SK-N-SH (cell line): Measurements from ENCODE around the gene COL5A2. TPM values are rescaled to one million over a fixed set of nuclear protein-coding genes. Genes with fewer than 3 reads are reported as not detected.

ENCODE experiments used
- CTCF ChIA-PET: fragments of 300-600, 350-600 bp; formaldehyde crosslinking; extraction: SDS; loops from one replicate; lab custom pipeline; 2021; lab: Yijun Ruan, JAX
- POLR2A ChIA-PET: fragments of 350-600 bp; sonication (Branson Sonifier 250); formaldehyde crosslinking; extraction: SDS; loops from one replicate; lab custom pipeline; 2020; ENCODE audit warnings: antibody characterized with exemption, inconsistent platforms; lab: Yijun Ruan, JAX
- DNase-seq: peaks from one replicate; pipeline ENCODE4 v3.0.0; 2012
- H2AFZ ChIP-seq: fragments of 200-600 bp; sonication (generic); 2 replicates; pipeline ENCODE4 v1.8.1; 2016; ENCODE audit warnings: antibody characterized with exemption, mild to moderate bottlenecking, low read depth
- H3F3A ChIP-seq: fragments of 200-600 bp; sonication (generic); replicated peaks from 2 replicates; pipeline ENCODE3; 2016; ENCODE audit warnings: antibody characterized with exemption, mild to moderate bottlenecking; ENCODE audit not compliant: insufficient read depth
- H3K27ac ChIP-seq, 2 experiments: fragments of 200-500 bp in 1 of 2; fragments of 200-600 bp in 1 of 2; sonication (Bioruptor generic) in 1 of 2; sonication (generic), shearing (Covaris generic) in 1 of 2; 2 replicates each; pipeline versions ENCODE4 v1.5.1 to v1.6.1; 2014 to 2016; ENCODE audit warnings: low read depth in 2 of 2, inconsistent platforms in 1 of 2, low read length in 1 of 2, mild to moderate bottlenecking in 1 of 2, mixed read lengths in 1 of 2
- H3K27me3 ChIP-seq: fragments of 200-600 bp; sonication (generic), shearing (Covaris generic); 2 replicates; pipeline ENCODE4 v1.6.1; 2016; ENCODE audit warnings: mixed run types; ENCODE audit not compliant: insufficient read depth
- H3K36me3 ChIP-seq, 2 experiments: fragments of 200-500 bp in 1 of 2; fragments of 200-600 bp in 1 of 2; sonication (Bioruptor generic) in 1 of 2; sonication (generic) in 1 of 2; replicated peaks in 1 of 2; 2 replicates each; pipeline versions ENCODE3 to v1.5.1; 2014 to 2016; ENCODE audit warnings: low read length in 1 of 2, mild to moderate bottlenecking in 1 of 2; ENCODE audit not compliant: insufficient read depth in 2 of 2, control insufficient read depth in 1 of 2
- H3K4me1 ChIP-seq, 2 experiments: fragments of 200-500 bp in 1 of 2; fragments of 200-600 bp in 1 of 2; sonication (Bioruptor generic) in 1 of 2; sonication (generic), shearing (Covaris generic) in 1 of 2; 2 replicates each; pipeline versions ENCODE4 v1.5.1 to v1.6.1; 2014 to 2016; ENCODE audit warnings: low read depth in 1 of 2, low read length in 1 of 2, mixed run types in 1 of 2; ENCODE audit not compliant: insufficient read depth in 2 of 2, control insufficient read depth in 1 of 2
- H3K4me2 ChIP-seq: fragments of 200-600 bp; sonication (generic), shearing (Covaris generic); 2 replicates; pipeline ENCODE4 v1.6.1; 2017; ENCODE audit warnings: mixed run types
- H3K4me3 ChIP-seq, 2 experiments: fragments of 200-500 bp in 1 of 2; fragments of 200-600 bp in 1 of 2; sonication (Bioruptor generic) in 1 of 2; sonication (generic), shearing (Covaris generic) in 1 of 2; 2 replicates each; pipeline versions ENCODE4 v1.5.1 to v1.8.1; 2014 to 2016; ENCODE audit warnings: low read depth in 2 of 2, inconsistent platforms in 1 of 2, low read length in 1 of 2, mild to moderate bottlenecking in 1 of 2, mixed read lengths in 1 of 2, moderate library complexity in 1 of 2
- H3K79me2 ChIP-seq: fragments of 200-600 bp; sonication (generic); 2 replicates; pipeline ENCODE4 v1.8.1; 2017; ENCODE audit warnings: mild to moderate bottlenecking; ENCODE audit not compliant: insufficient read depth
- H3K9ac ChIP-seq: fragments of 200-600 bp; sonication (generic); 2 replicates; pipeline ENCODE4 v1.6.1; 2017; ENCODE audit warnings: mixed run types
- H3K9me2 ChIP-seq: fragments of 200-600 bp; sonication (generic); 2 replicates; pipeline ENCODE4 v1.6.1; 2017; ENCODE audit warnings: mixed run types
- H3K9me3 ChIP-seq: fragments of 200-600 bp; sonication (generic); 2 replicates; pipeline ENCODE4 v1.6.1; 2017; ENCODE audit warnings: mixed run types, mild to moderate bottlenecking, moderate library complexity
- H4K20me1 ChIP-seq: fragments of 200-600 bp; sonication (generic); 2 replicates; pipeline ENCODE4 v1.6.1; 2017; ENCODE audit warnings: mild to moderate bottlenecking, mixed run types; ENCODE audit not compliant: insufficient read depth
- CTCF ChIP-seq: fragments of 200-600 bp; sonication (generic); IDR thresholded peaks from 2 replicates; pipeline ENCODE4 v1.6.1; 2017; ENCODE audit warnings: antibody characterized with exemption, mild to moderate bottlenecking, moderate library complexity
- ELF1 ChIP-seq: IDR thresholded peaks from 2 replicates; pipeline ENCODE4 v1.4.0; 2012
- EP300 ChIP-seq, 2 experiments: IDR thresholded peaks; 2 replicates each; pipeline versions ENCODE4 v1.4.0 to v1.6.1; 2012; ENCODE audit warnings: borderline replicate concordance in 1 of 2, low read depth in 1 of 2, low read length in 1 of 2
- FOXJ3 ChIP-seq: sonication (generic); formaldehyde crosslinking; IDR thresholded peaks from 2 replicates; pipeline ENCODE4 v1.5.1; 2020; ENCODE audit warnings: mild to moderate bottlenecking, missing genetic modification reagents
- FOXM1 ChIP-seq: IDR thresholded peaks from 2 replicates; pipeline ENCODE4 v1.4.0; 2012; ENCODE audit warnings: low read depth, mild to moderate bottlenecking
- JUND ChIP-seq: IDR thresholded peaks from 2 replicates; pipeline ENCODE4 v1.4.0; 2012
- MAX ChIP-seq: IDR thresholded peaks from 2 replicates; pipeline ENCODE4 v1.4.0; 2012; ENCODE audit warnings: low read depth
- MEF2A ChIP-seq: IDR thresholded peaks from 2 replicates; pipeline ENCODE4 v1.4.0; 2012; ENCODE audit warnings: low read depth, borderline replicate concordance
- NRF1 ChIP-seq: IDR thresholded peaks from 2 replicates; pipeline ENCODE4 v1.6.1; 2012; ENCODE audit warnings: low read depth, mild to moderate bottlenecking, low read length
- POLR2AphosphoS5 ChIP-seq: IDR thresholded peaks from 2 replicates; pipeline ENCODE4 v1.6.1; 2012; ENCODE audit warnings: low read depth, low read length
- SIN3A ChIP-seq: IDR thresholded peaks from 2 replicates; pipeline ENCODE4 v1.6.1; 2012; ENCODE audit warnings: low read depth, mild to moderate bottlenecking, low read length, moderate library complexity, borderline replicate concordance
- TCF12 ChIP-seq: IDR thresholded peaks from 2 replicates; pipeline ENCODE4 v1.4.0; 2012
- YY1 ChIP-seq: IDR thresholded peaks from 2 replicates; pipeline ENCODE4 v1.4.0; 2012; ENCODE audit warnings: low read depth, mild to moderate bottlenecking
- WGBS: methylation state at CpG from one replicate; pipeline ENCODE4 v1.1.6; 2017; ENCODE audit warnings: low lambda C conversion rate; 5-methylcytosine and 5-hydroxymethylcytosine counted together
- polyA plus RNA-seq, 3 experiments: library from polyadenylated mRNA; depleted of rRNA; stranded (reverse); fragments of >200 nt; gene quantifications; 2 replicates each; pipeline ENCODE4 v1.2.3, GENCODE V29; 2012
- TF ChIP-seq, protein P1 (sequence below): IDR thresholded peaks from 2 replicates; pipeline ENCODE4; 2012
- TF ChIP-seq, protein P2 (sequence below): IDR thresholded peaks from 2 replicates; pipeline ENCODE4 v1.4.0; 2012; ENCODE audit warnings: low read depth, borderline replicate concordance
- TF ChIP-seq, protein P3 (sequence below): IDR thresholded peaks from 2 replicates; pipeline ENCODE4 v1.4.0; 2012; ENCODE audit warnings: low read depth, borderline replicate concordance

COL5A2 gene
- polyA plus RNA-seq, 1 of the 3 experiments (the other 2 are of a cell fraction), result 20.4 TPM

GRCh38 chr2:189014449-189015138, 165.0 kb downstream of the COL5A2 start:
- no peak overlapping the region; the same call in 1 of the 2 replicates for H3K4me2 ChIP-seq
- no peaks in the 10 kb centered on the region for H3K9me2 ChIP-seq
- peak overlapping the region; percentile 84 to 85 for H3K27ac ChIP-seq
- H3K79me2 ChIP-seq, result peaks cover 5% of the 10 kb centered on the region; the same call in 1 of the 2 replicates
- POLR2A ChIA-PET, result no interaction called here
- peaks cover 31 to 36% of the 10 kb centered on the region in 2 experiments for H3K36me3 ChIP-seq
- H4K20me1 ChIP-seq, result no peaks in the 10 kb centered on the region
- H3K9me3 ChIP-seq, result no peaks in the 10 kb centered on the region
- WGBS, result 52% methylated on average over 2 of the region's 2 CpGs
- H3K4me1 ChIP-seq, result peaks cover 0 to 28% of the 10 kb centered on the region in 2 experiments; a peak in 3 of 4 replicates
- no peak overlapping the region for H3K4me3 ChIP-seq
- no peak overlapping the region for H2AFZ ChIP-seq
- DNase-seq, result no peak
- H3K9ac ChIP-seq, result peak overlapping the region; percentile 10; the same call in 1 of the 2 replicates
- CTCF ChIA-PET, result no interaction called here
- H3F3A ChIP-seq, result peaks cover 79% of the 10 kb centered on the region
- H3K27me3 ChIP-seq, result no peaks in the 10 kb centered on the region
- TF ChIP-seq FOXM1, result peak; percentile 44; the same call in 1 of the 2 replicates
- TF ChIP-seq, protein P1, sequence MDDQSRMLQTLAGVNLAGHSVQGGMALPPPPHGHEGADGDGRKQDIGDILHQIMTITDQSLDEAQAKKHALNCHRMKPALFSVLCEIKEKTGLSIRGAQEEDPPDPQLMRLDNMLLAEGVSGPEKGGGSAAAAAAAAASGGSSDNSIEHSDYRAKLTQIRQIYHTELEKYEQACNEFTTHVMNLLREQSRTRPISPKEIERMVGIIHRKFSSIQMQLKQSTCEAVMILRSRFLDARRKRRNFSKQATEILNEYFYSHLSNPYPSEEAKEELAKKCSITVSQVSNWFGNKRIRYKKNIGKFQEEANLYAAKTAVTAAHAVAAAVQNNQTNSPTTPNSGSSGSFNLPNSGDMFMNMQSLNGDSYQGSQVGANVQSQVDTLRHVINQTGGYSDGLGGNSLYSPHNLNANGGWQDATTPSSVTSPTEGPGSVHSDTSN, result peak; percentile 64
- 0 out of 2 replicates have a peak, but pooled peaks have one; percentile 48 for TF ChIP-seq SIN3A
- no peak for TF ChIP-seq YY1
- TF ChIP-seq MEF2A, result peak; percentile 54; the same call in 1 of the 2 replicates
- TF ChIP-seq CTCF, result no peak
- TF ChIP-seq MAX, result 0 out of 2 replicates have a peak, but pooled peaks have one; percentile 13
- TF ChIP-seq EP300 (IDR thresholded peaks at IDR 0.05; ENCODE audit: borderline replicate concordance in 1 of 2, low read depth in 1 of 2, low read length in 1 of 2), result peak; percentile 15 to 57; a peak in 2 of 4 replicates
- TF ChIP-seq, all 33 proteins: peak for 6

DNA sequence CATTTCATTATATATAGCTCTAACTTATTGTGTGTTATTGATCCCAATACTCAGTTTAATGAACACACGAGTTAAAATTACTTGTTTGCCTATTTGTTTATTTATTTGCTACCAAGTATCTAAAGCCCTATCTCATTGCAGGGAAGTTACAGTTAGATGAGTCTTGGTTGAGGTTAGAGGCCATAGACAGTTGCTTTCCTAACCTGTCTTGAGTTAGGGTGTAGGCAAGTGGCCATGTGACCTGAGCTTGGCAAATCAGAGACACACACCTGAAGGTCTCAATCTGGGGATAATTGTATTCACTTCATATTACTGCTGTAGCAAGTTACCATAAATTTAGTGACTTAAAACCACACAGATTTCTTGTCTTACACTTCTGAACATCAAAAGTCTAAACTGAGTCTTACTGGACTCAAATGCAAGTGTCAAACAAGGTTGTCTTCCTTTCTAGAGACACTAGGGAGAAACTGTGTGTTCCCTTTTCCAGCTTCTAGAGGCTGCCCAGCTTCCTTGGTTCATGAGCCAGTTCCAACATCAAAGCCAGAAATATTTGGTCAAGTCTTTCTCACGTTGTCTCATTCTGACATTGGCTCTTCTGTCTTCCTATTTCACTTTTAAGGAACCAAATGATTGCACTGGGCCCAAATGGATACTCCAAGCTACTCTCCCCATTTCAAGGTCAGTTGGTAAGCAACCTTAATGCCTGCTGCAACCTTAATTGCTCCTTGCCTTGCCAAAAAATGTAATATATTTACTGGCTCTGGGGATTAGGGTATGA, 165.7 kb downstream of the COL5A2 start:
- no peaks in the 10 kb centered on the region for H3K9me2 ChIP-seq
- H3K4me1 ChIP-seq, result peaks cover 0 to 24% of the 10 kb centered on the region in 2 experiments; a peak in 3 of 4 replicates
- no peak overlapping the region for H2AFZ ChIP-seq
- no peaks in the 10 kb centered on the region for H4K20me1 ChIP-seq
- ChIA-PET POLR2A (no interaction called here), CTCF (interaction anchor here (1.2 kb wide), 1 partner anchor 476 kb away, joined by 3 read pairs; no protein-coding TSS in a partner anchor)
- H3F3A ChIP-seq, result peaks cover 78% of the 10 kb centered on the region
- no peak overlapping the region; the same call in 1 of the 2 replicates for H3K4me2 ChIP-seq
- no peaks in the 10 kb centered on the region for H3K27me3 ChIP-seq
- no peak for DNase-seq
- no peak for TF ChIP-seq TCF12
- peak; percentile 79 for TF ChIP-seq POLR2AphosphoS5
- no peak for TF ChIP-seq NRF1
- TF ChIP-seq FOXJ3 (CRISPR knock-in tag), result no peak
- TF ChIP-seq SIN3A, result peak; percentile 62; the same call in 1 of the 2 replicates
- TF ChIP-seq, protein P2, sequence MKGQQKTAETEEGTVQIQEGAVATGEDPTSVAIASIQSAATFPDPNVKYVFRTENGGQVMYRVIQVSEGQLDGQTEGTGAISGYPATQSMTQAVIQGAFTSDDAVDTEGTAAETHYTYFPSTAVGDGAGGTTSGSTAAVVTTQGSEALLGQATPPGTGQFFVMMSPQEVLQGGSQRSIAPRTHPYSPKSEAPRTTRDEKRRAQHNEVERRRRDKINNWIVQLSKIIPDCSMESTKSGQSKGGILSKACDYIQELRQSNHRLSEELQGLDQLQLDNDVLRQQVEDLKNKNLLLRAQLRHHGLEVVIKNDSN, result peak; percentile 25; the same call in 1 of the 2 replicates
- TF ChIP-seq MEF2A, result no peak
- no peak; the same call in 1 of the 2 replicates for TF ChIP-seq ELF1
- TF ChIP-seq, protein P3, sequence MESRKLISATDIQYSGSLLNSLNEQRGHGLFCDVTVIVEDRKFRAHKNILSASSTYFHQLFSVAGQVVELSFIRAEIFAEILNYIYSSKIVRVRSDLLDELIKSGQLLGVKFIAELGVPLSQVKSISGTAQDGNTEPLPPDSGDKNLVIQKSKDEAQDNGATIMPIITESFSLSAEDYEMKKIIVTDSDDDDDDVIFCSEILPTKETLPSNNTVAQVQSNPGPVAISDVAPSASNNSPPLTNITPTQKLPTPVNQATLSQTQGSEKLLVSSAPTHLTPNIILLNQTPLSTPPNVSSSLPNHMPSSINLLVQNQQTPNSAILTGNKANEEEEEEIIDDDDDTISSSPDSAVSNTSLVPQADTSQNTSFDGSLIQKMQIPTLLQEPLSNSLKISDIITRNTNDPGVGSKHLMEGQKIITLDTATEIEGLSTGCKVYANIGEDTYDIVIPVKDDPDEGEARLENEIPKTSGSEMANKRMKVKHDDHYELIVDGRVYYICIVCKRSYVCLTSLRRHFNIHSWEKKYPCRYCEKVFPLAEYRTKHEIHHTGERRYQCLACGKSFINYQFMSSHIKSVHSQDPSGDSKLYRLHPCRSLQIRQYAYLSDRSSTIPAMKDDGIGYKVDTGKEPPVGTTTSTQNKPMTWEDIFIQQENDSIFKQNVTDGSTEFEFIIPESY, result peak; percentile 47; the same call in 1 of the 2 replicates
- peak; percentile 13 for TF ChIP-seq JUND
- no peak overlapping the region; the same call in 1 of the 2 replicates for H3K9ac ChIP-seq
- H3K27ac ChIP-seq, result peak overlapping the region; percentile 84 to 85
- 84% methylated on average over 2 of the region's 2 CpGs for WGBS
- H3K4me3 ChIP-seq, result no peak overlapping the region
- H3K36me3 ChIP-seq, result peaks cover 37 to 42% of the 10 kb centered on the region in 2 experiments
- H3K9me3 ChIP-seq, result no peaks in the 10 kb centered on the region
- peaks cover 5% of the 10 kb centered on the region; the same call in 1 of the 2 replicates for H3K79me2 ChIP-seq
